A549 (cell line): ENCODE measurements around the gene AK8. TPM values are rescaled to one million over a fixed set of nuclear protein-coding genes. Genes with fewer than 3 reads are reported as not detected.
"Not testable (repeated sequence)": the region's sequence is repeated elsewhere in the genome, so short reads cannot be mapped to it uniquely, and the experiment has no call there.

Source experiments
- ATAC-seq, 2 experiments: fragments of 200-7000 bp in 1 of 2; fragments of >200 bp in 1 of 2; cut with Nextera tagmentation in 1 of 2; cut with Tn5 transposase in 1 of 2; 3 replicates each; pipeline versions ENCODE4 v1.8.0 to v1.9.1; 2018 to 2020; ENCODE audit warnings: mild to moderate bottlenecking in 1 of 2, moderate library complexity in 1 of 2
- CTCF ChIA-PET: fragments of 300-600 bp; sonication (Branson Sonifier 250); formaldehyde crosslinking; extraction: SDS; loops from one replicate; lab custom pipeline; 2021; ENCODE audit warnings: antibody characterized with exemption, inconsistent platforms; lab: Yijun Ruan, JAX
- POLR2A ChIA-PET: fragments of 350-600 bp; formaldehyde crosslinking; extraction: SDS; loops from one replicate; lab custom pipeline; 2021; ENCODE audit warnings: antibody characterized with exemption, inconsistent platforms; lab: Yijun Ruan, JAX
- DNase-seq, 2 experiments: peaks; one replicate each; pipeline versions ENCODE4 v3.0.0 to v3.0.0-alpha.2; 2011 to 2016; ENCODE audit warnings: low read depth in 1 of 2, low spot score in 1 of 2
- FAIRE-seq: peaks from 2 replicates; lab custom pipeline; 2011; peaks lifted over from hg19 to GRCh38; lab: Jason Lieb, UNC
- H3K27ac ChIP-seq, 2 experiments: fragments of >200 bp; sonication (Bioruptor Twin); formaldehyde crosslinking; 3 replicates each; pipeline ENCODE4 v1.5.1; 2016 to 2017
- H3K4me1 ChIP-seq: fragments of >200 bp; sonication (Bioruptor Twin); formaldehyde crosslinking; 3 replicates; pipeline ENCODE4 v1.6.1; 2016
- H3K4me2 ChIP-seq: fragments of >200 bp; sonication (Bioruptor Twin); formaldehyde crosslinking; 3 replicates; pipeline ENCODE4 v1.6.1; 2016
- H3K4me3 ChIP-seq: fragments of >200 bp; sonication (Bioruptor Twin); formaldehyde crosslinking; 3 replicates; pipeline ENCODE4 v1.5.1; 2016
- H3K9me3 ChIP-seq: fragments of >200 bp; sonication (Bioruptor Twin); formaldehyde crosslinking; 3 replicates; pipeline ENCODE4 v1.6.1; 2016
- BHLHE40 ChIP-seq: IDR thresholded peaks from 2 replicates; pipeline ENCODE4 v1.6.1; 2012; ENCODE audit warnings: low read depth, low read length, inconsistent platforms
- CEBPB ChIP-seq, 2 experiments: fragments of >200 bp in 1 of 2; sonication (Bioruptor Twin) in 1 of 2; formaldehyde crosslinking in 1 of 2; IDR thresholded peaks; 2 replicates each; pipeline ENCODE4 v1.6.1; 2012 to 2016
- CHD4 ChIP-seq: fragments of 200-600 bp; sonication (generic); IDR thresholded peaks from 2 replicates; pipeline ENCODE4 v1.6.1; 2016; ENCODE audit warnings: antibody characterized with exemption, mild to moderate bottlenecking, borderline replicate concordance
- EHMT2 ChIP-seq: fragments of 200-600 bp; sonication (generic); IDR thresholded peaks from 2 replicates; pipeline ENCODE4 v1.6.1; 2016; ENCODE audit warnings: antibody characterized with exemption, low read depth, mild to moderate bottlenecking, moderate library complexity
- ESRRA ChIP-seq: fragments of 150-350 bp; IDR thresholded peaks from 2 replicates; pipeline ENCODE4 v1.6.1; 2014; ENCODE audit warnings: mild to moderate bottlenecking, low read length, borderline replicate concordance
- GATA3 ChIP-seq: IDR thresholded peaks from 2 replicates; pipeline ENCODE4 v1.6.1; 2012; ENCODE audit warnings: borderline replicate concordance
- HDAC2 ChIP-seq: fragments of 200-600 bp; sonication (generic); IDR thresholded peaks from 2 replicates; pipeline ENCODE4 v1.6.1; 2016
- HEYL ChIP-seq: fragments of 250-450 bp; sonication (Bioruptor Pico); IDR thresholded peaks from 2 replicates; pipeline ENCODE4 v1.8.0; 2021; ENCODE audit warnings: mild to moderate bottlenecking, moderate library complexity
- HOXB13 ChIP-seq: fragments of 250-450 bp; sonication (Bioruptor Pico); IDR thresholded peaks from 2 replicates; pipeline ENCODE4 v1.5.0; 2020; ENCODE audit warnings: low read depth, mild to moderate bottlenecking, moderate library complexity
- HOXB5 ChIP-seq: fragments of 250-450 bp; sonication (Bioruptor Pico); IDR thresholded peaks from 2 replicates; pipeline ENCODE4 v1.5.0; 2020; ENCODE audit warnings: mild to moderate bottlenecking, moderate library complexity
- KDM1A ChIP-seq: fragments of 200-600 bp; sonication (generic); IDR thresholded peaks from 2 replicates; pipeline ENCODE4 v1.6.1; 2016; ENCODE audit warnings: low read depth, mild to moderate bottlenecking
- KDM5A ChIP-seq: fragments of 200-600 bp; sonication (generic); IDR thresholded peaks from 2 replicates; pipeline ENCODE4 v1.6.1; 2016; ENCODE audit warnings: antibody characterized with exemption, mild to moderate bottlenecking
- MAZ ChIP-seq: fragments of 150-350 bp; IDR thresholded peaks from 2 replicates; pipeline ENCODE4 v1.6.1; 2014; ENCODE audit warnings: antibody characterized with exemption, low read depth, low read length, borderline replicate concordance
- NPAS2 ChIP-seq: fragments of 250-450 bp; sonication (Bioruptor Pico); IDR thresholded peaks from 2 replicates; pipeline ENCODE4 v1.8.0; 2022; ENCODE audit warnings: mild to moderate bottlenecking, moderate library complexity, borderline replicate concordance
- NR3C1 ChIP-seq: fragments of >200 bp; sonication (Bioruptor Twin); formaldehyde crosslinking; IDR thresholded peaks from 3 replicates; pipeline ENCODE4 v1.6.1; 2017
- PHF8 ChIP-seq: fragments of 200-600 bp; sonication (generic); IDR thresholded peaks from 2 replicates; pipeline ENCODE4 v1.6.1; 2016; ENCODE audit warnings: low read depth, mild to moderate bottlenecking, antibody characterized with exemption, moderate library complexity, borderline replicate concordance
- POLR2A ChIP-seq: IDR thresholded peaks from 2 replicates; pipeline ENCODE4 v1.6.1; 2012; ENCODE audit warnings: mild to moderate bottlenecking, low read length
- POLR2AphosphoS2 ChIP-seq: conservative IDR thresholded peaks from 2 replicates; pipeline ENCODE4 v1.6.1; 2012; ENCODE audit warnings: low read length, improper control_type of control experiment, inconsistent platforms
- RAD21 ChIP-seq, 2 experiments: fragments of >200 bp in 1 of 2; sonication (Bioruptor Twin) in 1 of 2; formaldehyde crosslinking in 1 of 2; IDR thresholded peaks in 1 of 2; conservative IDR thresholded peaks in 1 of 2; 2 replicates in 1 of 2; 3 replicates in 1 of 2; pipeline ENCODE4 v1.6.1; 2012 to 2018; ENCODE audit warnings: inconsistent platforms in 1 of 2
- SMC3 ChIP-seq: fragments of >200 bp; sonication (Bioruptor Twin); formaldehyde crosslinking; IDR thresholded peaks from 3 replicates; pipeline ENCODE4 v1.6.1; 2018; ENCODE audit warnings: inconsistent platforms
- TFCP2L1 ChIP-seq: fragments of 250-450 bp; sonication (Bioruptor Pico); IDR thresholded peaks from 2 replicates; pipeline ENCODE4 v1.5.0; 2021; ENCODE audit warnings: mild to moderate bottlenecking
- TP53 ChIP-seq: fragments of 250-450 bp; sonication (Bioruptor Pico); IDR thresholded peaks from 2 replicates; pipeline ENCODE4 v1.5.0; 2021; ENCODE audit warnings: mild to moderate bottlenecking, moderate library complexity
- ZC3H11A ChIP-seq: fragments of 450-650 bp; IDR thresholded peaks from 2 replicates; pipeline ENCODE4 v1.6.1; 2014; ENCODE audit warnings: antibody characterized with exemption, mild to moderate bottlenecking
- ZFP36 ChIP-seq: fragments of 450-650 bp; IDR thresholded peaks from 2 replicates; pipeline ENCODE4 v1.6.1; 2014; ENCODE audit warnings: borderline replicate concordance; ENCODE audit not compliant: partially characterized antibody
- ZSCAN20 ChIP-seq: fragments of 250-450 bp; sonication (Bioruptor Pico); IDR thresholded peaks from 2 replicates; pipeline ENCODE4 v1.8.0; 2022; ENCODE audit warnings: mild to moderate bottlenecking, moderate library complexity
- WGBS: methylation state at CpG from one replicate; pipeline ENCODE4 v1.1.6; 2017; ENCODE audit errors: missing lambda C conversion rate; 5-methylcytosine and 5-hydroxymethylcytosine counted together
- polyA plus RNA-seq, 4 experiments: library from polyadenylated mRNA; depleted of rRNA in 3 of 4; stranded (reverse); fragments of >200 nt; fragmentation: RNase III in 1 of 4; extraction: RNeasy Plus Mini Kit Qiagen cat#74134 plus additional on column Dnase treatment in 1 of 4; gene quantifications; 2 replicates in 3 of 4; 3 replicates in 1 of 4; pipeline ENCODE4 v1.2.3, GENCODE V29; 2011 to 2017
- TF ChIP-seq, protein P1 (sequence below): fragments of 250-450 bp; sonication (Bioruptor Pico); IDR thresholded peaks from 2 replicates; pipeline ENCODE4 v1.5.0; 2020; ENCODE audit warnings: low read depth, mild to moderate bottlenecking, moderate library complexity
- TF ChIP-seq, protein P2 (sequence below): IDR thresholded peaks from 2 replicates; pipeline ENCODE4 v1.6.1; 2012
- TF ChIP-seq, protein P3 (sequence below): fragments of 150-350 bp; IDR thresholded peaks from 2 replicates; pipeline ENCODE4 v1.6.1; 2014; ENCODE audit warnings: low read depth, mild to moderate bottlenecking, low read length
- TF ChIP-seq, protein P4 (sequence below): fragments of >200 bp; sonication (Bioruptor Twin); formaldehyde crosslinking; IDR thresholded peaks from 3 replicates; pipeline ENCODE4 v1.6.1; 2016

The AK8 gene
- polyA plus RNA-seq, 2 of the 4 experiments (the other 2 are of a cell fraction): 0.61 to 0.63 TPM

DNA sequence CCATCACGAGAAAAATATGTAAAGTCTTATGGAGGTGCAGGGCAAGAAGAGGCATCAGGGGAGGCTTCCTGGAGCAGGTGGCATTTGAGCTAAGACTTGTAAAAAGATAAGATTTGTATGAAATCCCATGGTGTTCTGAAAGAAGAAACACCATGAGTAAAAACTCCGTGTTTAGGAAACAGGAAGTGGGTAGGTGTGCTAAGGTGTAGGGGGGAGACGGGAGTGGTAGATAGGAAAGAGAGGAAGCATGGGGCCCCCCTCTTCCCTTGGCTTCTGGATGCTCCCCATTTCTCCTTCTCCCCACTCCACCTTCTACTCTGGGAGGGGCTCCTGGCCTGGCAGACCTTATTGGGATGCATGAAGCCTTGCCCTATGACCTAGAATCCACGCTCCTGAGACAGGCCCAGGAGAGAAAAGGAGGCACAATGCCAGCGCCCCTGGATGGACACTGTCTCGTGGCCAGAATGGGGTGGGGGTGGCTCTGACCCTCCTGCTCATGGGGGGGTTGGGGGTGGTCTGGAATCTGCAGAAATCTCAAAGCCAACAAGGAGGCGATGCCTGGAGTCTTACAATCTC, 104.2 kb downstream of the AK8 start:
- FAIRE-seq (no peak), DNase-seq (no peak), ATAC-seq (no peak)
- TF ChIP-seq TFCP2L1 (CRISPR knock-in tag): no peak
- no peak for TF ChIP-seq ZSCAN20 (CRISPR knock-in tag)
- TF ChIP-seq MAZ: no peak
- TF ChIP-seq BHLHE40: no peak
- no peak for TF ChIP-seq HOXB13
- TF ChIP-seq ESRRA: no peak
- TF ChIP-seq, protein P1, sequence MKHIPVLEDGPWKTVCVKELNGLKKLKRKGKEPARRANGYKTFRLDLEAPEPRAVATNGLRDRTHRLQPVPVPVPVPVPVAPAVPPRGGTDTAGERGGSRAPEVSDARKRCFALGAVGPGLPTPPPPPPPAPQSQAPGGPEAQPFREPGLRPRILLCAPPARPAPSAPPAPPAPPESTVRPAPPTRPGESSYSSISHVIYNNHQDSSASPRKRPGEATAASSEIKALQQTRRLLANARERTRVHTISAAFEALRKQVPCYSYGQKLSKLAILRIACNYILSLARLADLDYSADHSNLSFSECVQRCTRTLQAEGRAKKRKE (CRISPR knock-in tag): no peak
- no peak for TF ChIP-seq CEBPB (IDR thresholded peaks at IDR 0.05)
- no peak for TF ChIP-seq NPAS2 (CRISPR knock-in tag)
- TF ChIP-seq TP53 (CRISPR knock-in tag): no peak
- TF ChIP-seq, protein P2, sequence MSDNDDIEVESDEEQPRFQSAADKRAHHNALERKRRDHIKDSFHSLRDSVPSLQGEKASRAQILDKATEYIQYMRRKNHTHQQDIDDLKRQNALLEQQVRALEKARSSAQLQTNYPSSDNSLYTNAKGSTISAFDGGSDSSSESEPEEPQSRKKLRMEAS: no peak
- TF ChIP-seq ZC3H11A: no peak
- TF ChIP-seq, protein P3, sequence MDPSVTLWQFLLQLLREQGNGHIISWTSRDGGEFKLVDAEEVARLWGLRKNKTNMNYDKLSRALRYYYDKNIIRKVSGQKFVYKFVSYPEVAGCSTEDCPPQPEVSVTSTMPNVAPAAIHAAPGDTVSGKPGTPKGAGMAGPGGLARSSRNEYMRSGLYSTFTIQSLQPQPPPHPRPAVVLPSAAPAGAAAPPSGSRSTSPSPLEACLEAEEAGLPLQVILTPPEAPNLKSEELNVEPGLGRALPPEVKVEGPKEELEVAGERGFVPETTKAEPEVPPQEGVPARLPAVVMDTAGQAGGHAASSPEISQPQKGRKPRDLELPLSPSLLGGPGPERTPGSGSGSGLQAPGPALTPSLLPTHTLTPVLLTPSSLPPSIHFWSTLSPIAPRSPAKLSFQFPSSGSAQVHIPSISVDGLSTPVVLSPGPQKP: no peak
- TF ChIP-seq, protein P4, sequence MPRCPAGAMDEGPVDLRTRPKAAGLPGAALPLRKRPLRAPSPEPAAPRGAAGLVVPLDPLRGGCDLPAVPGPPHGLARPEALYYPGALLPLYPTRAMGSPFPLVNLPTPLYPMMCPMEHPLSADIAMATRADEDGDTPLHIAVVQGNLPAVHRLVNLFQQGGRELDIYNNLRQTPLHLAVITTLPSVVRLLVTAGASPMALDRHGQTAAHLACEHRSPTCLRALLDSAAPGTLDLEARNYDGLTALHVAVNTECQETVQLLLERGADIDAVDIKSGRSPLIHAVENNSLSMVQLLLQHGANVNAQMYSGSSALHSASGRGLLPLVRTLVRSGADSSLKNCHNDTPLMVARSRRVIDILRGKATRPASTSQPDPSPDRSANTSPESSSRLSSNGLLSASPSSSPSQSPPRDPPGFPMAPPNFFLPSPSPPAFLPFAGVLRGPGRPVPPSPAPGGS: no peak
- Histone ChIP-seq H3K4me3 (no peak overlapping the region), H3K27ac (no peak overlapping the region), H3K4me1 (no peaks in the 10 kb centered on the region), H3K4me2 (no peak overlapping the region), H3K9me3 (no peaks in the 10 kb centered on the region; the same call in 2 of the 3 replicates)
- POLR2A ChIA-PET: no interaction called here
- CTCF ChIA-PET: interaction anchor here (0.6 to 2.0 kb wide), 2 partner anchors 8 to 16 kb away, joined by 4 to 5 read pairs; no protein-coding TSS in a partner anchor
- 50% methylated on average over 7 of the region's 7 CpGs for WGBS

DNA sequence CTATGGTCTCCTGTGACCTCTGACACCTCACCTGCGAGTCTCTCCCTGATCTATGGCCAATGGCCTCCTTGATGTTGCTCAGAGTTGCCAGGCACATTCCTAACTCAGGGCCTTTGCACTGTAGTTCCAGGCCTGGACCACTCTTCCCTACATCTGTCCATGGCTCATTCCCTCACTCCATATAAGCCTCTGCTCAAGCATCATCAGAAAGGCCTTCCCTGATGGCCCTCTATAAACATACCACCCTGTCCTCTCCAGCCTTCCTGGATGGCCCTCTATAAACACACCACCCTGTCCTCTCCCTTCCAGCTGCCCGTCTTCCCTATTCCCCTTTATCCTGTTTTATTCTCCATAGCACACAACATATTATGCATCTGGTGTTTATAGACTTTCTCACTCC, 105.0 kb downstream of the AK8 start:
- H3K4me3 ChIP-seq: no peak overlapping the region
- no peak overlapping the region for H3K4me2 ChIP-seq
- ATAC-seq (no peak), FAIRE-seq (no peak)
- ChIA-PET POLR2A (no interaction called here), CTCF (interaction anchor here (1.5 kb wide), 1 partner anchor 10 kb away, joined by 3 read pairs; no protein-coding TSS in a partner anchor)
- WGBS: 88% methylated on average over 2 of the region's 2 CpGs
- no peak for TF ChIP-seq HEYL
- no peak for TF ChIP-seq NPAS2 (CRISPR knock-in tag)
- TF ChIP-seq CHD4: no peak
- no peak for TF ChIP-seq KDM1A
- no peak for TF ChIP-seq GATA3
- no peak for TF ChIP-seq HOXB5
- TF ChIP-seq, protein P1 (CRISPR knock-in tag): no peak
- TF ChIP-seq POLR2A: no peak
- TF ChIP-seq EHMT2: no peak
- TF ChIP-seq PHF8: no peak
- no peak for TF ChIP-seq ZFP36
- no peak for TF ChIP-seq RAD21 (conservative IDR thresholded peaks at IDR 0.05 in 1 of 2, IDR thresholded peaks at IDR 0.05 in 1 of 2)
- no peak for TF ChIP-seq POLR2AphosphoS2
- TF ChIP-seq NR3C1: no peak
- no peak for TF ChIP-seq ESRRA
- no peak for TF ChIP-seq HOXB13
- no peak for TF ChIP-seq SMC3
- TF ChIP-seq KDM5A: no peak
- TF ChIP-seq BHLHE40: no peak
- TF ChIP-seq HDAC2: no peak
- TF ChIP-seq, all 56 proteins: peak for 0
- Histone ChIP-seq H3K9me3 (no peaks in the 10 kb centered on the region), H3K4me1 (no peaks in the 10 kb centered on the region), H3K27ac (no peak overlapping the region)
- no peak for DNase-seq

DNA sequence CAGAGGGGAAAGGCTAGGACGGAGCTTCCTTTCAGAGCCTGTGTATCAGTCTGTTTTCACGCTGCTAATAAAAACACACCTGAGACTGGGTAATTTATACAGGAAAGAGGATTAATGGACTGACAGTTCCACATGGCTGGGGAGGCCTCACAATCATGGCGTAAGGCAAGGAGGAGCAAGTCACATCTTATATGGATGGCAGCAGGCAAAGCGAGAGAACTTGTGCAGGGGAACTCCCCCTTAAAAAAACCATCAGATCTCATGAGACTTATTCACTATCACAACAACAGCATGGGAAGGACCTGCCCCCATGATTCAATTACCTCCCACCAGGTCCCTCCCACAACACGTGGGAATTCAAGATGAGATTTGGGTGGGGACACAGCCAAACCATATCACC, 106.3 kb downstream of the AK8 start:
- H3K4me1 ChIP-seq, ATAC-seq, H3K9me3 ChIP-seq, H3K27ac ChIP-seq, H3K4me3 ChIP-seq, POLR2A ChIA-PET, FAIRE-seq, H3K4me2 ChIP-seq, DNase-seq: not testable (repeated sequence)
- CTCF ChIA-PET: interaction anchor here (0.8 to 1.5 kb wide), 2 partner anchors 9 kb away, joined by 3 read pairs; no protein-coding TSS in a partner anchor
- 86% methylated on average over 5 of the region's 5 CpGs for WGBS
